HCT116 (cell line): Measurements from ENCODE around the gene CPED1. TPM values are rescaled to one million over a fixed set of nuclear protein-coding genes. Genes with fewer than 3 reads are reported as not detected.

Experiments
- ATAC-seq: fragments of 200-7000 bp; cut with Tn5 transposase; 2 replicates; pipeline ENCODE4 v1.9.1; 2020; ENCODE audit warnings: mild to moderate bottlenecking, moderate library complexity
- BruUV-seq: library from RNA; stranded (reverse); fragments of 400-500 nt; replicated peaks from 2 replicates; lab custom pipeline; 2021; lab: Mats Ljungman, UMichigan
- CTCF ChIA-PET: fragments of 300-600 bp; sonication (Branson Sonifier 250); formaldehyde crosslinking; loops from one replicate; lab custom pipeline; 2021; ENCODE audit warnings: antibody characterized with exemption; lab: Charles Lee
- POLR2A ChIA-PET: fragments of 300-600, 350-600 bp; sonication (Branson Sonifier 250); formaldehyde crosslinking; loops from one replicate; lab custom pipeline; 2021; ENCODE audit warnings: antibody characterized with exemption; lab: Charles Lee
- RAD21 ChIA-PET, 2 experiments: fragments of 300-600 bp; sonication (Branson Sonifier 250); formaldehyde crosslinking; loops; one replicate each; lab custom pipeline; 2023; ENCODE audit warnings: low total read pairs in 2 of 2; ENCODE audit not compliant: uncharacterized antibody in 2 of 2, unreplicated experiment in 2 of 2, low non-redundant PET in 1 of 2; lab: Charles Lee
- DNase-seq: peaks from one replicate; pipeline ENCODE4 v3.0.0-alpha.2; 2010; ENCODE audit warnings: low read depth, low spot score
- H2AFZ ChIP-seq: fragments of 200-600 bp; shearing (Covaris generic), sonication (generic); 2 replicates; pipeline ENCODE4 v1.6.1; 2017; ENCODE audit warnings: low read depth, mixed run types, mixed read lengths, antibody characterized with exemption, low read length; ENCODE audit not compliant: poor library complexity, severe bottlenecking
- H3K27ac ChIP-seq: 2 replicates; pipeline ENCODE4 v1.5.1; 2012; ENCODE audit warnings: low read depth, low read length
- H3K27me3 ChIP-seq: fragments of 200-600 bp; sonication (generic); 2 replicates; pipeline ENCODE4 v1.6.1; 2016; ENCODE audit warnings: mixed run types, low read length, mixed read lengths; ENCODE audit not compliant: insufficient read depth
- H3K36me3 ChIP-seq, 2 experiments: fragments of 200-500 bp in 1 of 2; fragments of 200-600 bp in 1 of 2; sonication (Bioruptor generic) in 1 of 2; sonication (generic) in 1 of 2; 2 replicates each; pipeline versions ENCODE4 v1.5.1 to v1.6.1; 2014 to 2016; ENCODE audit warnings: low read length in 2 of 2, inconsistent platforms in 1 of 2, mixed read lengths in 1 of 2, mixed run types in 1 of 2; ENCODE audit not compliant: insufficient read depth in 2 of 2, control insufficient read depth in 1 of 2
- H3K4me1 ChIP-seq, 2 experiments: fragments of 200-600 bp in 1 of 2; sonication (generic) in 1 of 2; 2 replicates each; pipeline versions ENCODE4 v1.5.1 to v1.6.1; 2012 to 2017; ENCODE audit warnings: low read length in 2 of 2, inconsistent platforms in 1 of 2, mild to moderate bottlenecking in 1 of 2, mixed read lengths in 1 of 2, mixed run types in 1 of 2, moderate library complexity in 1 of 2; ENCODE audit not compliant: insufficient read depth in 2 of 2, control insufficient read depth in 1 of 2
- H3K4me2 ChIP-seq: fragments of 200-600 bp; sonication (generic); 2 replicates; pipeline ENCODE4 v1.6.1; 2017; ENCODE audit warnings: mixed run types, low read length, mixed read lengths
- H3K4me3 ChIP-seq, 2 experiments: fragments of 200-600 bp in 1 of 2; sonication (generic) in 1 of 2; replicated peaks in 1 of 2; 2 replicates each; pipeline ENCODE4 v1.5.1; 2011 to 2016; ENCODE audit warnings: low read length in 2 of 2, control low read depth in 1 of 2, low read depth in 1 of 2, mild to moderate bottlenecking in 1 of 2, mixed read lengths in 1 of 2, mixed run types in 1 of 2
- H3K79me2 ChIP-seq: fragments of 200-600 bp; sonication (generic); 2 replicates; pipeline ENCODE4 v1.6.1; 2017; ENCODE audit warnings: mild to moderate bottlenecking, mixed run types, low read length, moderate library complexity, mixed read lengths; ENCODE audit not compliant: insufficient read depth
- H3K9ac ChIP-seq: fragments of 200-600 bp; sonication (generic); 2 replicates; pipeline ENCODE4 v1.6.1; 2016; ENCODE audit warnings: low read length, mixed read lengths
- H3K9me2 ChIP-seq: fragments of 200-600 bp; sonication (generic), shearing (Covaris generic); 2 replicates; pipeline ENCODE4 v1.6.1; 2017; ENCODE audit warnings: mixed run types, mild to moderate bottlenecking, moderate library complexity; ENCODE audit not compliant: insufficient read depth
- H3K9me3 ChIP-seq, 2 experiments: fragments of 200-500 bp in 1 of 2; fragments of 200-600 bp in 1 of 2; sonication (Bioruptor generic) in 1 of 2; sonication (generic) in 1 of 2; 2 replicates each; pipeline ENCODE4 v1.6.1; 2014 to 2017; ENCODE audit warnings: low read length in 2 of 2, mixed read lengths in 2 of 2, inconsistent platforms in 1 of 2, low read depth in 1 of 2, mild to moderate bottlenecking in 1 of 2, mixed run types in 1 of 2, moderate library complexity in 1 of 2; ENCODE audit not compliant: control insufficient read depth in 1 of 2, insufficient read depth in 1 of 2
- H4K20me1 ChIP-seq: fragments of 200-600 bp; sonication (generic), shearing (Covaris generic); 2 replicates; pipeline ENCODE4 v1.6.1; 2017; ENCODE audit warnings: mixed run types, mild to moderate bottlenecking, moderate library complexity; ENCODE audit not compliant: insufficient read depth
- ATF3 ChIP-seq: IDR thresholded peaks from 2 replicates; pipeline ENCODE4 v1.6.1; 2012
- CBX3 ChIP-seq: IDR thresholded peaks from 2 replicates; pipeline ENCODE4 v1.6.1; 2012; ENCODE audit warnings: low read depth
- CEBPB ChIP-seq: IDR thresholded peaks from 2 replicates; pipeline ENCODE4 v1.6.1; 2012; ENCODE audit warnings: low read depth
- CTCF ChIP-seq, 3 experiments: fragments of 200-600 bp in 1 of 3; sonication (generic) in 1 of 3; IDR thresholded peaks in 2 of 3; conservative IDR thresholded peaks in 1 of 3; 2 replicates each; pipeline ENCODE4 v1.5.1; 2012 to 2017; ENCODE audit warnings: low read depth in 2 of 3, low read length in 2 of 3, antibody characterized with exemption in 1 of 3, borderline replicate concordance in 1 of 3, control low read depth in 1 of 3, mild to moderate bottlenecking in 1 of 3, mixed read lengths in 1 of 3, mixed run types in 1 of 3, moderate library complexity in 1 of 3; ENCODE audit not compliant: insufficient read depth in 1 of 3
- EGR1 ChIP-seq: IDR thresholded peaks from 2 replicates; pipeline ENCODE4 v1.6.1; 2012; ENCODE audit warnings: low read depth
- EZH2 ChIP-seq: fragments of 200-600 bp; sonication (generic); IDR thresholded peaks from 2 replicates; pipeline ENCODE4 v1.6.1; 2017; ENCODE audit warnings: antibody characterized with exemption, mixed run types
- EZH2phosphoT487 ChIP-seq: fragments of 200-600 bp; IDR thresholded peaks from 2 replicates; pipeline ENCODE4 v1.6.1; 2018; ENCODE audit warnings: antibody characterized with exemption, borderline replicate concordance
- FOSL1 ChIP-seq: IDR thresholded peaks from 2 replicates; pipeline ENCODE4 v1.6.1; 2012; ENCODE audit warnings: low read depth
- JUND ChIP-seq: IDR thresholded peaks from 2 replicates; pipeline ENCODE4 v1.6.1; 2012
- MAX ChIP-seq: IDR thresholded peaks from 2 replicates; pipeline ENCODE4 v1.6.1; 2012
- POLR2A ChIP-seq: IDR thresholded peaks from 2 replicates; pipeline ENCODE4 v1.7.0; 2011; ENCODE audit warnings: borderline replicate concordance; ENCODE audit not compliant: insufficient read depth, insufficient read length; ENCODE audit errors: extremely low read depth
- POLR2AphosphoS5 ChIP-seq: IDR thresholded peaks from 2 replicates; pipeline ENCODE4 v1.6.1; 2011; ENCODE audit warnings: mild to moderate bottlenecking, low read depth, low read length, moderate library complexity
- RAD21 ChIP-seq: IDR thresholded peaks from 2 replicates; pipeline ENCODE4 v1.6.1; 2012; ENCODE audit warnings: low read depth, mild to moderate bottlenecking
- SIN3A ChIP-seq: IDR thresholded peaks from 2 replicates; pipeline ENCODE4 v1.6.1; 2012; ENCODE audit warnings: low read depth
- SP1 ChIP-seq: IDR thresholded peaks from 2 replicates; pipeline ENCODE4 v1.6.1; 2012; ENCODE audit warnings: low read depth
- SRF ChIP-seq: IDR thresholded peaks from 2 replicates; pipeline ENCODE4 v1.6.1; 2012; ENCODE audit warnings: low read depth
- TCF7L2 ChIP-seq: IDR thresholded peaks from 2 replicates; pipeline ENCODE4 v1.7.0; 2011; ENCODE audit warnings: borderline replicate concordance, inconsistent platforms; ENCODE audit not compliant: insufficient read depth, insufficient read length; ENCODE audit errors: extremely low read depth
- YY1 ChIP-seq: IDR thresholded peaks from 2 replicates; pipeline ENCODE4 v1.6.1; 2011; ENCODE audit warnings: low read length, low read depth, moderate library complexity, mild to moderate bottlenecking; ENCODE audit not compliant: insufficient replicate concordance; ENCODE audit errors: extremely low read depth
- ZBTB33 ChIP-seq: IDR thresholded peaks from 2 replicates; pipeline ENCODE4 v1.6.1; 2011; ENCODE audit warnings: mild to moderate bottlenecking, low read length, moderate library complexity; ENCODE audit not compliant: insufficient replicate concordance; ENCODE audit errors: extremely low read depth
- ZFX ChIP-seq: fragments of 450-650 bp; IDR thresholded peaks from 2 replicates; pipeline ENCODE4 v1.6.1; 2017
- intact Hi-C: fragments of 100-400 bp; cut with micrococcal nuclease; formaldehyde crosslinking; loops from 2 replicates; pipeline ENCODE4 v1.10.0; 2022
- total RNA-seq: library from RNA; stranded (reverse); gene quantifications from one replicate; pipeline ENCODE4 v1.2.1, GENCODE V29; 2021; ENCODE audit not compliant: unreplicated experiment

CPED1 gene
- total RNA-seq, 1 experiment from 2014 or later, result 1.2 TPM

- no peak for TF ChIP-seq ZFX
- peak; percentile 13; the same call in 1 of the 2 replicates for TF ChIP-seq RAD21
- no peak for TF ChIP-seq ATF3
- no peak for TF ChIP-seq SIN3A
- TF ChIP-seq CBX3, result no peak
- peak; percentile 21; the same call in 1 of the 2 replicates for TF ChIP-seq JUND
- TF ChIP-seq CTCF (IDR thresholded peaks at IDR 0.05 in 2 of 3, conservative IDR thresholded peaks at IDR 0.05 in 1 of 3; ENCODE audit: borderline replicate concordance in 1 of 3, insufficient read depth in 1 of 3, low read depth in 2 of 3, low read length in 2 of 3), result no peak
- no peak; the same call in 1 of the 2 replicates for TF ChIP-seq SP1
- no peak for TF ChIP-seq EZH2phosphoT487
- TF ChIP-seq EZH2, result no peak
Observed at GRCh38 chr7:121202834-121203233, 214.3 kb downstream of the CPED1 start (continued).

- ChIA-PET POLR2A (no interaction called here), RAD21 (no interaction called here), CTCF (no interaction called here)
- no peak overlapping the region for H3K4me2 ChIP-seq
- no peaks in the 10 kb centered on the region for H3K27me3 ChIP-seq
- H3K27ac ChIP-seq, result no peak overlapping the region
- BruUV-seq, result no TSS peak
- intact Hi-C loops, result no loop called here
- peaks cover 0 to 15% of the 10 kb centered on the region in 2 experiments; a peak in 1 of 4 replicates for H3K4me1 ChIP-seq
- no peaks in the 10 kb centered on the region for H3K9me2 ChIP-seq
- no peak overlapping the region for H2AFZ ChIP-seq
- H4K20me1 ChIP-seq, result no peaks in the 10 kb centered on the region
- DNase-seq, result no peak
- ATAC-seq, result no peak
- no peaks in the 10 kb centered on the region for H3K9me3 ChIP-seq
- H3K4me3 ChIP-seq, result no peak overlapping the region
- no peaks in the 10 kb centered on the region for H3K36me3 ChIP-seq
- H3K9ac ChIP-seq, result no peak overlapping the region
- H3K79me2 ChIP-seq, result no peaks in the 10 kb centered on the region
- TF ChIP-seq ZFX (no peak), JUND (no peak), CTCF (IDR thresholded peaks at IDR 0.05 in 2 of 3, conservative IDR thresholded peaks at IDR 0.05 in 1 of 3; ENCODE audit: borderline replicate concordance in 1 of 3, insufficient read depth in 1 of 3, low read depth in 2 of 3, low read length in 2 of 3) (no peak), EZH2 (no peak), MAX (no peak), CEBPB (no peak), POLR2A (no peak), ZBTB33 (no peak), TCF7L2 (no peak), YY1 (no peak), FOSL1 (no peak), SRF (no peak), EZH2phosphoT487 (no peak), POLR2AphosphoS5 (no peak), SIN3A (no peak), EGR1 (no peak), SP1 (no peak)
Observed at GRCh38 chr7:121204537-121204936, 216.0 kb downstream of the CPED1 start.
